Raji (cell line): Measurements from ENCODE around the gene KLK14.

Experiments used
- POLR2A ChIP-seq: IDR thresholded peaks from 2 replicates; pipeline ENCODE4 v1.6.1; 2011; ENCODE audit warnings: low read depth, low read length, control low read depth; ENCODE audit not compliant: insufficient read depth

KLK14 gene

GRCh38 chr19:51055866-51056265, 26.8 kb downstream of the KLK14 start:
- no peak for TF ChIP-seq POLR2A

GRCh38 chr19:51047031-51047335, 35.7 kb downstream of the KLK14 start:
- TF ChIP-seq POLR2A = no peak

- no peak for TF ChIP-seq POLR2A
These were observed 38.4 kb downstream of the KLK14 start for GRCh38 chr19:51044327-51044726.

GRCh38 chr19:51043497-51043896, 39.2 kb downstream of the KLK14 start:
- no peak for TF ChIP-seq POLR2A

GRCh38 chr19:51040151-51040550, 42.5 kb downstream of the KLK14 start:
- TF ChIP-seq POLR2A = no peak

- TF ChIP-seq POLR2A = no peak
These were observed 46.2 kb downstream of the KLK14 start for GRCh38 chr19:51036519-51036918.

- no peak for TF ChIP-seq POLR2A
These were observed 48.0 kb downstream of the KLK14 start, which contains the start of gene KLK12 for GRCh38 chr19:51034704-51035103. KLK12 (minus strand) TSS chr19:51035002; CDS start chr19:51034621, 381 bp downstream.

GRCh38 chr19:51031880-51032225, 50.8 kb downstream of the KLK14 start:
- no peak for TF ChIP-seq POLR2A

- no peak for TF ChIP-seq POLR2A
These were observed 51.3 kb downstream of the KLK14 start for GRCh38 chr19:51031220-51031879.

GRCh38 chr19:51030631-51031030, 52.1 kb downstream of the KLK14 start:
- no peak for TF ChIP-seq POLR2A

GRCh38 chr19:51029718-51030117, 53.0 kb downstream of the KLK14 start:
- TF ChIP-seq POLR2A = no peak
